C4-2B (cell line): Measurements from ENCODE around the gene TANC1.

ENCODE experiments used
- ZFX ChIP-seq: fragments of 450-650 bp; IDR thresholded peaks from 2 replicates; pipeline ENCODE4 v1.6.1; 2017
- TF ChIP-seq, protein P1 (sequence below): fragments of 450-650 bp; conservative IDR thresholded peaks from 2 replicates; pipeline ENCODE4 v1.5.1; 2017; ENCODE audit warnings: mild to moderate bottlenecking

DNA sequence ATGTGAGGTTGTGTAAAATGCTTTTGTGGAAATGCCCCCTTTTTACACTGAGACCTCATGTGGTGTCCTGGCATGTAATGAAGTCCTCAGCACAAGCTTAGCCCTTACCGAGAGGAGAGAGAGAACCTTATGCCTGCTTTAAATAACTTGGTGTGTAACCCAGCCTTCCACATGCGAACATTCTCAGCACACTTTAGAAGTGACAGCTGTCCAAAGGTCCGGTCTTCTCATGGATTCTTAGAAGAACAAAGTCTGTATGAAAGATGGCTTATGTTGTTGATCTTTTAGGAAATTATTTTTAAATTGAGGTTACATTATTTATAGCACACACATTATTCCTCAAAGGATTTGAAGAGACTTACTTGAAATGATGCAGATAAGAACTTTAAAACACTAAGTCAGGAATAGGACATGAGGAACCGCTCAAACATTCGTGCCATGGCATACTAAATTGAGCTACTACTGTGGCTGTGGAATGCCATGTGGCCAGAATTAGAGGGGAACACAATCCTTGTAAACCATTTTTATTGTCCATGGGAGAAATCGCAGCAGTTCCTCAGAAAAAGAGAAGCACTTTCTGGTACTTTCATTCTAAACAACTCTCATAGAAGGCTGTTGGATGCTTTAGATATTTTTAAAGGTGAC lies 238.4 kb downstream of the TANC1 start:
- TF ChIP-seq, protein P1, sequence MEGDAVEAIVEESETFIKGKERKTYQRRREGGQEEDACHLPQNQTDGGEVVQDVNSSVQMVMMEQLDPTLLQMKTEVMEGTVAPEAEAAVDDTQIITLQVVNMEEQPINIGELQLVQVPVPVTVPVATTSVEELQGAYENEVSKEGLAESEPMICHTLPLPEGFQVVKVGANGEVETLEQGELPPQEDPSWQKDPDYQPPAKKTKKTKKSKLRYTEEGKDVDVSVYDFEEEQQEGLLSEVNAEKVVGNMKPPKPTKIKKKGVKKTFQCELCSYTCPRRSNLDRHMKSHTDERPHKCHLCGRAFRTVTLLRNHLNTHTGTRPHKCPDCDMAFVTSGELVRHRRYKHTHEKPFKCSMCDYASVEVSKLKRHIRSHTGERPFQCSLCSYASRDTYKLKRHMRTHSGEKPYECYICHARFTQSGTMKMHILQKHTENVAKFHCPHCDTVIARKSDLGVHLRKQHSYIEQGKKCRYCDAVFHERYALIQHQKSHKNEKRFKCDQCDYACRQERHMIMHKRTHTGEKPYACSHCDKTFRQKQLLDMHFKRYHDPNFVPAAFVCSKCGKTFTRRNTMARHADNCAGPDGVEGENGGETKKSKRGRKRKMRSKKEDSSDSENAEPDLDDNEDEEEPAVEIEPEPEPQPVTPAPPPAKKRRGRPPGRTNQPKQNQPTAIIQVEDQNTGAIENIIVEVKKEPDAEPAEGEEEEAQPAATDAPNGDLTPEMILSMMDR: no peak
- no peak for TF ChIP-seq ZFX
